GM19324 (cell line): ENCODE measurements around the gene MACROD2.

Source experiments
- ATAC-seq: cut with Tn5 transposase; IDR thresholded peaks from one replicate; pipeline ENCODE4 v1.9.1; 2021; ENCODE audit warnings: mild to moderate bottlenecking, moderate library complexity; ENCODE audit not compliant: unreplicated experiment, low FRiP score

MACROD2 gene

DNA sequence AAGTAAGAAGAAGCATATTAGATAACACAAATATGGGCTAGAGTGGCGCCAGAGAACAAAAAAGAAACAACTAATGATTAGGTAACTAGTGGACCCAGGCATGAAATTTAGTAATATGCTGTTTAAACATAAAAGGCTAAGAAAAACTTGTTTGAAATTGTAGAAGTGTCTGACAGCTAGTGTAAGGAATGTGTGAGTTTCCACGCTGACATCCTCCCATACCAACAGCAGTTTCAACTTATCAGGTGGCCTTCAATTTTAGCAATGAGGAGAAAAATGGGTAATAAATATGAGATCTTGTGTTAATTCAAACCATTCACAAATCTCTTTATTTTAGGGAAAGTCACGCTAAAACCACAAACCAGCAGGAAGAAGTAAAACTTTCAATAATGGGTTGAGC, 782.3 kb downstream of the MACROD2 start:
- ATAC-seq, result no peak

DNA sequence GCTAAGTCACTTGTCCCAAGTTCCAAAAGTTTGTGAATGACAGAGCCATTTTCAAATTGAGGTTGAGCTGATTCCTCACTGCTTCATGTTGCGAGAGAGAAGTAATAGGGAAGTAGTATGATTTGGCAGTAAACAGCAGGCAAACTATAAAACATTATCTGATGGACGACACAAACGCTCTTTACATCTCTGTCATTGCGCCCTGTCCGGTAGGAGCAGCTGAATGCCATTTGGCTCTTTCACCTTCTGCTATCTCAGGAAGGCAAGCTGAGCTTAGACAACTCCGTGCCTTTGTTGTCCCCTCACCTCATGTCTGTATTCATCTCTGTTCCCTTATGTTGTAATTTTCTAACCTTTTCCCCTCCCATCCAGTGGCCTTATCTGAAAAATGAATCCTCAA, 782.8 kb downstream of the MACROD2 start:
- ATAC-seq, result no peak

GRCh38 chr20:14778875-14779274, 783.6 kb downstream of the MACROD2 start:
- ATAC-seq, result no peak

GRCh38 chr20:14780508-14780907, 785.2 kb downstream of the MACROD2 start:
- no peak for ATAC-seq

DNA sequence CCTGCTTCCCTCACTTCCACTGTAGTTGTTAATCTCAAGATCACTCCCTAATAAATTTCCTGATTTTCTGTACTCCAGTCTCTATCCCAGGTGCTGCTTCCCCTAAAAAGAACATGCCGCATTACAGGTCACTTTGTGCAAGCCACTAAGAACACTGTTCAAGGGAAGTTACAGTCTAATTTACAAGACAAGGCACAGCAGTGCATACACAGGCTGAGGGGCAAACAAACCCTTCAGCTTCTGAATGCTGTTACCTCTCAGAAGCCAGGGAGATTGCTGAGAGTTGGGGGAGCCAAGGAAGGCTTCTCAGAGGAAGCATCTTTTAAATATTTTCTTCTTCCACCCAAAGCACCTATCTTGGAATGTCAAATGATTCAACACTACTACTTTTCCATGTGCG, 787.4 kb downstream of the MACROD2 start:
- no peak for ATAC-seq

GRCh38 chr20:14783766-14784165, 788.5 kb downstream of the MACROD2 start:
- ATAC-seq, result no peak

DNA sequence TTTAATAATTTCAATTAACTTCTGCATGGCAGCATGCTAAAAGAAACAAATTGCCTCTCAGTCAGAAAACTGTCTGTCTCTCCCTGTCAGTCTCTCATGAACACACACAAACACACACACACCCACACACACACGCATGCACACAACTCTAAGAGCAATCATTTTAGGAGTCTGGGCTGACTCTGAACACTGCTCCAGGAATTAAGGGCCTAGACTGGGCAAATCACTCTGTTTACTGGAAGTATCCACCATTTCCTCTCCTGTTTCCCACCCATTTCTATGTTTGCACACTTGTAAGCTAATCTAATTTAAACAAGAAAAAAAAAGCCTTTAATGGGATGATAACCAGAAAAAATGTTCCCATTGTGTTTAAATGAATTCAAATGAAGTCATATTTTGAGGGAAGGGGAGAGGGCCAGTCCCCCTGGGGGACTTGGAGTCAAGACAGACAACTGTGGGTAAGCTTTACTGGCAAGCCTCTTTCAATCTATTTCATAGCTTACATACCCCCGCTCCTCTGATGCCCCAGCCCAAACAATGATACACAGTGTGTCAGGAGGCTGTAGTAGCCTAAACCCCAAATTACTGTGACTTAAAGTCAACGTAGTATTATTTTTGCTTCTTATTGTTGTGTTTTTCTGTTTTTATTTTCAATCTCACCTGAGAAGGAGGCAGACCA, 789.9 kb downstream of the MACROD2 start:
- no peak for ATAC-seq

- ATAC-seq, result no peak
These were observed 794.9 kb downstream of the MACROD2 start for GRCh38 chr20:14790190-14790589.

- no peak for ATAC-seq
These were observed 795.7 kb downstream of the MACROD2 start for GRCh38 chr20:14790771-14791620.

DNA sequence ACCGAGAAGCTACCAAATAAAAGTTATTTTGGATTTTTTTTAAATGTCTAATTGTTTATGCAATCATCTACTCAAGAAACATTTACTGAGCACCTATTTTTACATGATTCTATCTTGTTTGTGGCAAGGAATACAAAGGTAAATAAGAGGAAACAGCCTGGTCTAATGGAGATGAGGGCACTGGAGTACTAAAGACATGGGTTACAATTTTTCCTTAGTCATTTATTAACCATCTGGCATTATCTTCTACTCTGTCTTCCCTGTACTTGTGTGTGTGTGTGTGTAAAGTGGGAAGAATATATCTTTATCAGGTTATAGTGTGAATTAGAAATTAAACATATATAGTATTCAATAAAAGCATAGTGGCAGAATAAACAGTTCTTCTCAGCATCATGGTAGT, 797.6 kb downstream of the MACROD2 start:
- no peak for ATAC-seq

GRCh38 chr20:14799545-14800216, 804.4 kb downstream of the MACROD2 start:
- ATAC-seq, result no peak

GRCh38 chr20:14800707-14801425, 805.5 kb downstream of the MACROD2 start:
- no peak for ATAC-seq

DNA sequence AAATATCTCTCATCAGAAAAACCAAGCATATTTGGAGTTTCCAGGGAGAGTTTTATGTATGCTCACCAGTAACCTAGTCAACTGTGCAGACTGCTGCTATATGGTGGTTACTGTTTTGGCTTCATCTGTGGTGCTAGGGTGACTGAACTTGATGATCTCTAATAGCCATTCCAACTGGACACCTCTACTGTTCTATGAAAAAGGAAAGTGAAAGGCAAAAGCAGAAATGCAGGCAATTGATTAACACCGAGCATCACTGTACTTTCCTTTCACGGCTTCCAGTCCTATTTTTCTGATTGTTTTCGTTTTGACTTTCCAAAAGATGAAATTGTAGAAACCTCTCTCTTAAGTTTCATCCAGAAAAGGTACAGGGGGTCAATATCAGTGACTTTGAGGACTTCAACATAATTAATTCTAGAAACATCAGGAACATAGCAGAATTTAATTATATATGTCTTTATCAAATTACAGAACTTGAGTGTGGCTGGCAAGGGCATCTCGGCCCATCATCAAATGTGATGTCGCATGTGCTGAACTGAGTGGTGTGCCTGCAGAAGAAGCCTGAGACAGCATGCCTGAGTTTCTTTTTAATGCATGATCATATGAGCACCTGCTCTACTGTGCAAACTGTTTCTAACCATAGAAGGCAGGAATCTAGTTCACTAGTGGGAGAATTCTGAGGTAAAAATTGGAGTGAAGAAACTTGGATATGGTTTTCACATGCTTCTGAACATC, 806.4 kb downstream of the MACROD2 start:
- ATAC-seq, result no peak

DNA sequence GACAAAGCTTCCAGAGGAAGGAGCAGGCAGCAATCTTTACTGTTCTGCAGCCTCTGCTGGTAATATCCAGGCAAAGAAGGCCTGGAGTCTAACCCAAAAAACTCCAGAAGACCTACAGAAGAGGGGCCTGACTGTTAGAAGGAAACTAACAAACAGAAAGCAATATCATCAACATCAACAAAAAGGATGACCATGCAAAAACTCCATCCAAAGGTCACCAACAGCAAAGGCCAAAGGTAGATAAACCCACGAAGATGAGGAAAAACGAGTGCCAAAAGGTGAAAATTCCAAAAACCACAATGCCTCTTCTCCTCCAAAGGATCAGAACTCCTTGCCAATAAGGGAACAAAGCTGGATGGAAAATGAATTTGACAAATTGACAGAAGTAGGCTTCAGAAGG, 811.9 kb downstream of the MACROD2 start:
- ATAC-seq, result no peak

GRCh38 chr20:14815340-14815739, 820.0 kb downstream of the MACROD2 start:
- ATAC-seq, result no peak

DNA sequence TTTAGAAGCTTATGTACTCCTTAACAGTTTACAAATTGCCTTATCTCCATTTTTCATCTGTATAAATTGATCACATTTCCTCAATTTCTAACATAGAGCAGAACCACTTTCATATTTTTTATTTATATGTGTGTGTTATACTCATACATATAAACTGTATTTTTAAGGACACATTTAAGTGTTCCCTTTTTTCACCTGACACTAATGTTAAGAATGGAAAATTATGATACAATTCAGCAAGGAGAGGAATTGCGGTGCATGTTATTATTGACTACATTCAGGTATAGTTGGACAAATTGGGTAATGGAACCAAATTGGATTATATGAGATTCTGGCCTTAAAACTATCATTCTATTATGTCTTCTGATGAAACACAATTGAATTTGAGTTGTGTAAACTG, 821.2 kb downstream of the MACROD2 start:
- ATAC-seq, result no peak

GRCh38 chr20:14817101-14817500, 821.8 kb downstream of the MACROD2 start:
- no peak for ATAC-seq

- no peak for ATAC-seq
These were observed 825.5 kb downstream of the MACROD2 start for GRCh38 chr20:14820771-14821170.

DNA sequence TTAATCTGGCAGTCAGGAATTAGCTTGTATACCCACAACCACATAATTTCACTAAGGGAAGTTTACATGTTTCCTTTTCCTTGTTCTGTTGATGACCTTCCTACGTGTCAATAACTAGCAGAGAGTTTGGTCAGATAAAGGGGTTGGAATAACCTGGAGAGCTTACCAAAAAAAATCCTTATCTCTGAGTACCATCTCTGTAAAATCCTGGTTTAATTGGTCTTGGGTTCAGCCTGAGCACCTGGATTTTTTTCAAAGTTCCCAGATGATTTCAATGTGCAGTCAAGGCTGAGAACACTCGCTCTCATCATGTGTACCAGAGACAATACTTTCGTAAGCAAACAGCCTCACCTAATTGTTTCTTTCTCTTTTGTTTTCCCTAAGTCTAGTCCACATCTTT, 825.9 kb downstream of the MACROD2 start:
- no peak for ATAC-seq

DNA sequence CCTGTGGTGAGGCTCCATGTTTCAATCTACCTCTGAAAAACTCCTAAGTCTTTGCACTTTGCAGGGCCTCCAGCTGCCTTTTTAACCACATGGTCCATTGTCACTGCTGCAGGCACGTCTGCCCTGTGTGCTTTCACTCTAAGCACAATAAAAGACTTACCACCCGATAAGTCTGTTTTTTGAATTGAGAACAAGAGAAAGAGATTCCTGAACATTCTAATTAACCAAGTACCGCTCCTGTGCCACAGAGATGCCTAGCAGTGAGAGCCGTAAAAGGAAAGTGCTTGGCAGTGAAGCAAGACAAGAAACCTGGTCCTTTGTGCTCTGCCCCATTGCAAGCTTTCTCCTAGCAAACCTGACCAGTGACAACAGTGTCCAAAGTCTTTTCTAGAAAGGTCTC, 829.7 kb downstream of the MACROD2 start:
- no peak for ATAC-seq
